A549 (cell line): Measurements from ENCODE around the gene ASTN1. TPM values are rescaled to one million over a fixed set of nuclear protein-coding genes. Genes with fewer than 3 reads are reported as not detected.

ENCODE experiments used
- ATAC-seq, 2 experiments: fragments of 200-7000 bp in 1 of 2; fragments of >200 bp in 1 of 2; cut with Nextera tagmentation in 1 of 2; cut with Tn5 transposase in 1 of 2; 3 replicates each; pipeline versions ENCODE4 v1.8.0 to v1.9.1; 2018 to 2020; ENCODE audit warnings: mild to moderate bottlenecking in 1 of 2, moderate library complexity in 1 of 2
- CTCF ChIA-PET: fragments of 300-600 bp; sonication (Branson Sonifier 250); formaldehyde crosslinking; extraction: SDS; loops from one replicate; lab custom pipeline; 2021; ENCODE audit warnings: antibody characterized with exemption, inconsistent platforms; lab: Yijun Ruan, JAX
- POLR2A ChIA-PET: fragments of 350-600 bp; formaldehyde crosslinking; extraction: SDS; loops from one replicate; lab custom pipeline; 2021; ENCODE audit warnings: antibody characterized with exemption, inconsistent platforms; lab: Yijun Ruan, JAX
- DNase-seq, 2 experiments: peaks; one replicate each; pipeline versions ENCODE4 v3.0.0 to v3.0.0-alpha.2; 2011 to 2016; ENCODE audit warnings: low read depth in 1 of 2, low spot score in 1 of 2
- FAIRE-seq: peaks from 2 replicates; lab custom pipeline; 2011; peaks lifted over from hg19 to GRCh38; lab: Jason Lieb, UNC
- H3K27ac ChIP-seq, 2 experiments: fragments of >200 bp; sonication (Bioruptor Twin); formaldehyde crosslinking; 3 replicates each; pipeline ENCODE4 v1.5.1; 2016 to 2017
- H3K4me1 ChIP-seq: fragments of >200 bp; sonication (Bioruptor Twin); formaldehyde crosslinking; 3 replicates; pipeline ENCODE4 v1.6.1; 2016
- H3K4me2 ChIP-seq: fragments of >200 bp; sonication (Bioruptor Twin); formaldehyde crosslinking; 3 replicates; pipeline ENCODE4 v1.6.1; 2016
- H3K4me3 ChIP-seq: fragments of >200 bp; sonication (Bioruptor Twin); formaldehyde crosslinking; 3 replicates; pipeline ENCODE4 v1.5.1; 2016
- H3K9me3 ChIP-seq: fragments of >200 bp; sonication (Bioruptor Twin); formaldehyde crosslinking; 3 replicates; pipeline ENCODE4 v1.6.1; 2016
- BHLHE40 ChIP-seq: IDR thresholded peaks from 2 replicates; pipeline ENCODE4 v1.6.1; 2012; ENCODE audit warnings: low read depth, low read length, inconsistent platforms
- CBX2 ChIP-seq: fragments of 200-600 bp; sonication (generic); IDR thresholded peaks from 2 replicates; pipeline ENCODE4 v1.6.1; 2016; ENCODE audit warnings: low read depth, mild to moderate bottlenecking, borderline replicate concordance
- CHD2 ChIP-seq: fragments of 150-350 bp; IDR thresholded peaks from 2 replicates; pipeline ENCODE4 v1.6.1; 2014; ENCODE audit warnings: low read length; ENCODE audit not compliant: partially characterized antibody
- EP300 ChIP-seq, 2 experiments: fragments of >200 bp; sonication (Bioruptor Twin); formaldehyde crosslinking; IDR thresholded peaks; 2 replicates in 1 of 2; 3 replicates in 1 of 2; pipeline ENCODE4 v1.6.1; 2016 to 2017
- FOSB ChIP-seq: fragments of 250-450 bp; sonication (Bioruptor Pico); IDR thresholded peaks from 2 replicates; pipeline ENCODE4 v1.5.0; 2020; ENCODE audit warnings: mild to moderate bottlenecking, moderate library complexity
- FOSL2 ChIP-seq, 2 experiments: fragments of 450-650 bp in 1 of 2; fragments of >200 bp in 1 of 2; sonication (Bioruptor Twin) in 1 of 2; formaldehyde crosslinking; IDR thresholded peaks; 2 replicates each; pipeline versions ENCODE4 v1.5.0 to v1.6.1; 2016 to 2020; ENCODE audit warnings: mild to moderate bottlenecking in 1 of 2, moderate library complexity in 1 of 2
- FOXS1 ChIP-seq: fragments of 250-450 bp; sonication (Bioruptor Pico); IDR thresholded peaks from 2 replicates; pipeline ENCODE4 v1.5.0; 2020; ENCODE audit warnings: mild to moderate bottlenecking, moderate library complexity
- HEYL ChIP-seq: fragments of 250-450 bp; sonication (Bioruptor Pico); IDR thresholded peaks from 2 replicates; pipeline ENCODE4 v1.8.0; 2021; ENCODE audit warnings: mild to moderate bottlenecking, moderate library complexity
- HOXA7 ChIP-seq: fragments of 250-450 bp; sonication (Bioruptor Pico); IDR thresholded peaks from 2 replicates; pipeline ENCODE4 v1.5.0; 2020; ENCODE audit warnings: mild to moderate bottlenecking, moderate library complexity
- KDM1A ChIP-seq: fragments of 200-600 bp; sonication (generic); IDR thresholded peaks from 2 replicates; pipeline ENCODE4 v1.6.1; 2016; ENCODE audit warnings: low read depth, mild to moderate bottlenecking
- NFE2L2 ChIP-seq: fragments of 150-350 bp; conservative IDR thresholded peaks from 2 replicates; pipeline ENCODE4 v1.6.1; 2014; ENCODE audit warnings: low read length
- NR3C1 ChIP-seq: fragments of >200 bp; sonication (Bioruptor Twin); formaldehyde crosslinking; IDR thresholded peaks from 3 replicates; pipeline ENCODE4 v1.6.1; 2017
- RAD21 ChIP-seq, 2 experiments: fragments of >200 bp in 1 of 2; sonication (Bioruptor Twin) in 1 of 2; formaldehyde crosslinking in 1 of 2; IDR thresholded peaks in 1 of 2; conservative IDR thresholded peaks in 1 of 2; 2 replicates in 1 of 2; 3 replicates in 1 of 2; pipeline ENCODE4 v1.6.1; 2012 to 2018; ENCODE audit warnings: inconsistent platforms in 1 of 2
- RNF2 ChIP-seq: fragments of 200-600 bp; sonication (generic); IDR thresholded peaks from 2 replicates; pipeline ENCODE4 v1.6.1; 2016; ENCODE audit warnings: low read depth, mild to moderate bottlenecking, antibody characterized with exemption, moderate library complexity, borderline replicate concordance
- TFCP2L1 ChIP-seq: fragments of 250-450 bp; sonication (Bioruptor Pico); IDR thresholded peaks from 2 replicates; pipeline ENCODE4 v1.5.0; 2021; ENCODE audit warnings: mild to moderate bottlenecking
- TP53 ChIP-seq: fragments of 250-450 bp; sonication (Bioruptor Pico); IDR thresholded peaks from 2 replicates; pipeline ENCODE4 v1.5.0; 2021; ENCODE audit warnings: mild to moderate bottlenecking, moderate library complexity
- ZC3H11A ChIP-seq: fragments of 450-650 bp; IDR thresholded peaks from 2 replicates; pipeline ENCODE4 v1.6.1; 2014; ENCODE audit warnings: antibody characterized with exemption, mild to moderate bottlenecking
- ZSCAN20 ChIP-seq: fragments of 250-450 bp; sonication (Bioruptor Pico); IDR thresholded peaks from 2 replicates; pipeline ENCODE4 v1.8.0; 2022; ENCODE audit warnings: mild to moderate bottlenecking, moderate library complexity
- WGBS: methylation state at CpG from one replicate; pipeline ENCODE4 v1.1.6; 2017; ENCODE audit errors: missing lambda C conversion rate; 5-methylcytosine and 5-hydroxymethylcytosine counted together
- polyA plus RNA-seq, 4 experiments: library from polyadenylated mRNA; depleted of rRNA in 3 of 4; stranded (reverse); fragments of >200 nt; fragmentation: RNase III in 1 of 4; extraction: RNeasy Plus Mini Kit Qiagen cat#74134 plus additional on column Dnase treatment in 1 of 4; gene quantifications; 2 replicates in 3 of 4; 3 replicates in 1 of 4; pipeline ENCODE4 v1.2.3, GENCODE V29; 2011 to 2017
- TF ChIP-seq, protein P1 (sequence below): fragments of 200-600 bp; sonication (generic); IDR thresholded peaks from 2 replicates; pipeline ENCODE4 v1.6.1; 2016; ENCODE audit warnings: antibody characterized with exemption, mild to moderate bottlenecking, moderate library complexity
- TF ChIP-seq, protein P2 (sequence below): fragments of >200 bp; sonication (Bioruptor Twin); formaldehyde crosslinking; IDR thresholded peaks from 2 replicates; pipeline ENCODE4 v1.6.1; 2016
- TF ChIP-seq, protein P3 (sequence below): fragments of >200 bp; sonication (Bioruptor Twin); formaldehyde crosslinking; IDR thresholded peaks from 3 replicates; pipeline ENCODE4 v1.6.1; 2016
- TF ChIP-seq, protein P4 (sequence below): fragments of 250-450 bp; sonication (Bioruptor Pico); IDR thresholded peaks from 2 replicates; pipeline ENCODE4 v1.5.0; 2021; ENCODE audit warnings: mild to moderate bottlenecking, moderate library complexity, borderline replicate concordance
- TF ChIP-seq, protein P5 (sequence below): fragments of 450-650 bp; IDR thresholded peaks from 2 replicates; pipeline ENCODE4 v1.6.1; 2014; ENCODE audit warnings: antibody characterized with exemption

Gene ASTN1
- polyA plus RNA-seq, 2 of the 4 experiments (the other 2 are of a cell fraction): not detected

DNA sequence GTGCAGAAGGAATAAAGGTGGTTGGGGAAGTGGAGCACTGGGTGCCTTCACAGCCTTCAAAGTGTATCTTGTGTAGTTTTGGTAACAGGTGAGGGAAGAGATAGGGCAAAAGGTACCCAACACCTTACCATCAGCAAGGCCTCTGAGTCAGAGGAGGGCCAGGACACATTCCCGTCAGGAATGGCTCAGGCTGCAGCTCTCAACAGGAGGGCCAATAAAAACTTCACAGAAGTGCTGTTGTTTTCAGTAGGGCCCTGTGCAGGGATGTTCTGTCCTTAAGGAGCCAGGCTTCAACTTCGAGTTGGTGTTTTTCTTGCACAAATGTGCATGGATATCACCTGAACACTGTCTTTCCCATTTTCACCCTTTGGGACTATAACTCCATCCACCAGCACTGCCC is 333.4 kb downstream of the ASTN1 start:
- TF ChIP-seq FOSL2 (IDR thresholded peaks at IDR 0.05) (no peak), FOSL2 (CRISPR knock-in tag; IDR thresholded peaks at IDR 0.05) (no peak), HEYL (CRISPR knock-in tag) (no peak), RAD21 (conservative IDR thresholded peaks at IDR 0.05 in 1 of 2, IDR thresholded peaks at IDR 0.05 in 1 of 2) (no peak), HOXA7 (CRISPR knock-in tag) (no peak), ZSCAN20 (no peak), RNF2 (no peak), CHD2 (no peak), TFCP2L1 (CRISPR knock-in tag) (no peak), BHLHE40 (no peak), ZC3H11A (no peak)
- TF ChIP-seq, protein P1, sequence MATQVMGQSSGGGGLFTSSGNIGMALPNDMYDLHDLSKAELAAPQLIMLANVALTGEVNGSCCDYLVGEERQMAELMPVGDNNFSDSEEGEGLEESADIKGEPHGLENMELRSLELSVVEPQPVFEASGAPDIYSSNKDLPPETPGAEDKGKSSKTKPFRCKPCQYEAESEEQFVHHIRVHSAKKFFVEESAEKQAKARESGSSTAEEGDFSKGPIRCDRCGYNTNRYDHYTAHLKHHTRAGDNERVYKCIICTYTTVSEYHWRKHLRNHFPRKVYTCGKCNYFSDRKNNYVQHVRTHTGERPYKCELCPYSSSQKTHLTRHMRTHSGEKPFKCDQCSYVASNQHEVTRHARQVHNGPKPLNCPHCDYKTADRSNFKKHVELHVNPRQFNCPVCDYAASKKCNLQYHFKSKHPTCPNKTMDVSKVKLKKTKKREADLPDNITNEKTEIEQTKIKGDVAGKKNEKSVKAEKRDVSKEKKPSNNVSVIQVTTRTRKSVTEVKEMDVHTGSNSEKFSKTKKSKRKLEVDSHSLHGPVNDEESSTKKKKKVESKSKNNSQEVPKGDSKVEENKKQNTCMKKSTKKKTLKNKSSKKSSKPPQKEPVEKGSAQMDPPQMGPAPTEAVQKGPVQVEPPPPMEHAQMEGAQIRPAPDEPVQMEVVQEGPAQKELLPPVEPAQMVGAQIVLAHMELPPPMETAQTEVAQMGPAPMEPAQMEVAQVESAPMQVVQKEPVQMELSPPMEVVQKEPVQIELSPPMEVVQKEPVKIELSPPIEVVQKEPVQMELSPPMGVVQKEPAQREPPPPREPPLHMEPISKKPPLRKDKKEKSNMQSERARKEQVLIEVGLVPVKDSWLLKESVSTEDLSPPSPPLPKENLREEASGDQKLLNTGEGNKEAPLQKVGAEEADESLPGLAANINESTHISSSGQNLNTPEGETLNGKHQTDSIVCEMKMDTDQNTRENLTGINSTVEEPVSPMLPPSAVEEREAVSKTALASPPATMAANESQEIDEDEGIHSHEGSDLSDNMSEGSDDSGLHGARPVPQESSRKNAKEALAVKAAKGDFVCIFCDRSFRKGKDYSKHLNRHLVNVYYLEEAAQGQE: no peak
- TF ChIP-seq, protein P2, sequence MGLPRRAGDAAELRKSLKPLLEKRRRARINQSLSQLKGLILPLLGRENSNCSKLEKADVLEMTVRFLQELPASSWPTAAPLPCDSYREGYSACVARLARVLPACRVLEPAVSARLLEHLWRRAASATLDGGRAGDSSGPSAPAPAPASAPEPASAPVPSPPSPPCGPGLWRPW: no peak
- TF ChIP-seq, protein P3, sequence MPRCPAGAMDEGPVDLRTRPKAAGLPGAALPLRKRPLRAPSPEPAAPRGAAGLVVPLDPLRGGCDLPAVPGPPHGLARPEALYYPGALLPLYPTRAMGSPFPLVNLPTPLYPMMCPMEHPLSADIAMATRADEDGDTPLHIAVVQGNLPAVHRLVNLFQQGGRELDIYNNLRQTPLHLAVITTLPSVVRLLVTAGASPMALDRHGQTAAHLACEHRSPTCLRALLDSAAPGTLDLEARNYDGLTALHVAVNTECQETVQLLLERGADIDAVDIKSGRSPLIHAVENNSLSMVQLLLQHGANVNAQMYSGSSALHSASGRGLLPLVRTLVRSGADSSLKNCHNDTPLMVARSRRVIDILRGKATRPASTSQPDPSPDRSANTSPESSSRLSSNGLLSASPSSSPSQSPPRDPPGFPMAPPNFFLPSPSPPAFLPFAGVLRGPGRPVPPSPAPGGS: no peak
- CTCF ChIA-PET: no interaction called here
- H3K4me2 ChIP-seq: no peak overlapping the region
- no peaks in the 10 kb centered on the region for H3K4me1 ChIP-seq
- DNase-seq: no peak
- H3K4me3 ChIP-seq: no peak overlapping the region
- 7% methylated on average over 2 of the region's 2 CpGs for WGBS
- ATAC-seq: no peak
- H3K27ac ChIP-seq: no peak overlapping the region
- FAIRE-seq: no peak
- no peaks in the 10 kb centered on the region for H3K9me3 ChIP-seq
- POLR2A ChIA-PET: no interaction called here

DNA sequence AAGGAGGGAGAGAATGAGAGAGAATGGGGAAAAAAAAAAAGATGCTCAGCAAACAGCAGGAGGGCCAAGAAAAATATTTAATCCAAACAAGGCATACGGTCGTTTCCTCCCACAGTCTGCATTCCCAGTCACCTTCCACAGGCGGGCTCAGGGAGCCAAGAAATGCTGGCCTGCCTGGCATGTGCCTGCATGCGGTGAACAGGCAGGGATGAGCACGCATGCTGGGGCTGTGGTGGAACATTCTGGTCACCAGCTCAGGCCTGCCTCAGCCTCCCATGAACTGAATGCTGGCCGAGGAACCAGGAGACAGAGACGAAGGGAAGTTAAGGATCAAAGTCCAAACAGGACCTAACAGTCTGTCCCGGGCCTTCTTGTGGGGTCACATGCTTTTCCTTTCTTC is 335.3 kb downstream of the ASTN1 start:
- TF ChIP-seq FOSB (CRISPR knock-in tag) (no peak), FOXS1 (CRISPR knock-in tag) (no peak), BHLHE40 (no peak), NFE2L2 (no peak), NR3C1 (no peak), CBX2 (no peak), TP53 (CRISPR knock-in tag) (no peak), RAD21 (conservative IDR thresholded peaks at IDR 0.05 in 1 of 2, IDR thresholded peaks at IDR 0.05 in 1 of 2) (no peak), EP300 (IDR thresholded peaks at IDR 0.05) (no peak), KDM1A (no peak), HEYL (CRISPR knock-in tag) (no peak)
- TF ChIP-seq, protein P4, sequence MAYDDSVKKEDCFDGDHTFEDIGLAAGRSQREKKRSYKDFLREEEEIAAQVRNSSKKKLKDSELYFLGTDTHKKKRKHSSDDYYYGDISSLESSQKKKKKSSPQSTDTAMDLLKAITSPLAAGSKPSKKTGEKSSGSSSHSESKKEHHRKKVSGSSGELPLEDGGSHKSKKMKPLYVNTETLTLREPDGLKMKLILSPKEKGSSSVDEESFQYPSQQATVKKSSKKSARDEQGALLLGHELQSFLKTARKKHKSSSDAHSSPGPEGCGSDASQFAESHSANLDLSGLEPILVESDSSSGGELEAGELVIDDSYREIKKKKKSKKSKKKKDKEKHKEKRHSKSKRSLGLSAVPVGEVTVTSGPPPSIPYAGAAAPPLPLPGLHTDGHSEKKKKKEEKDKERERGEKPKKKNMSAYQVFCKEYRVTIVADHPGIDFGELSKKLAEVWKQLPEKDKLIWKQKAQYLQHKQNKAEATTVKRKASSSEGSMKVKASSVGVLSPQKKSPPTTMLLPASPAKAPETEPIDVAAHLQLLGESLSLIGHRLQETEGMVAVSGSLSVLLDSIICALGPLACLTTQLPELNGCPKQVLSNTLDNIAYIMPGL (CRISPR knock-in tag): no peak
- TF ChIP-seq, protein P2: no peak
- TF ChIP-seq, protein P5, sequence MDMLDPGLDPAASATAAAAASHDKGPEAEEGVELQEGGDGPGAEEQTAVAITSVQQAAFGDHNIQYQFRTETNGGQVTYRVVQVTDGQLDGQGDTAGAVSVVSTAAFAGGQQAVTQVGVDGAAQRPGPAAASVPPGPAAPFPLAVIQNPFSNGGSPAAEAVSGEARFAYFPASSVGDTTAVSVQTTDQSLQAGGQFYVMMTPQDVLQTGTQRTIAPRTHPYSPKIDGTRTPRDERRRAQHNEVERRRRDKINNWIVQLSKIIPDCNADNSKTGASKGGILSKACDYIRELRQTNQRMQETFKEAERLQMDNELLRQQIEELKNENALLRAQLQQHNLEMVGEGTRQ: no peak
- TF ChIP-seq, protein P3: no peak
- no peak overlapping the region for H3K27ac ChIP-seq
- H3K9me3 ChIP-seq: no peaks in the 10 kb centered on the region
- ATAC-seq (no peak), FAIRE-seq (no peak), DNase-seq (no peak)
- WGBS: 16% methylated on average over 8 of the region's 8 CpGs
- no peak overlapping the region for H3K4me2 ChIP-seq
- no peak overlapping the region for H3K4me3 ChIP-seq
- ChIA-PET CTCF (no interaction called here), POLR2A (no interaction called here)
- H3K4me1 ChIP-seq: no peaks in the 10 kb centered on the region
